ENCODE results near the gene SLC1A4.

DNA sequence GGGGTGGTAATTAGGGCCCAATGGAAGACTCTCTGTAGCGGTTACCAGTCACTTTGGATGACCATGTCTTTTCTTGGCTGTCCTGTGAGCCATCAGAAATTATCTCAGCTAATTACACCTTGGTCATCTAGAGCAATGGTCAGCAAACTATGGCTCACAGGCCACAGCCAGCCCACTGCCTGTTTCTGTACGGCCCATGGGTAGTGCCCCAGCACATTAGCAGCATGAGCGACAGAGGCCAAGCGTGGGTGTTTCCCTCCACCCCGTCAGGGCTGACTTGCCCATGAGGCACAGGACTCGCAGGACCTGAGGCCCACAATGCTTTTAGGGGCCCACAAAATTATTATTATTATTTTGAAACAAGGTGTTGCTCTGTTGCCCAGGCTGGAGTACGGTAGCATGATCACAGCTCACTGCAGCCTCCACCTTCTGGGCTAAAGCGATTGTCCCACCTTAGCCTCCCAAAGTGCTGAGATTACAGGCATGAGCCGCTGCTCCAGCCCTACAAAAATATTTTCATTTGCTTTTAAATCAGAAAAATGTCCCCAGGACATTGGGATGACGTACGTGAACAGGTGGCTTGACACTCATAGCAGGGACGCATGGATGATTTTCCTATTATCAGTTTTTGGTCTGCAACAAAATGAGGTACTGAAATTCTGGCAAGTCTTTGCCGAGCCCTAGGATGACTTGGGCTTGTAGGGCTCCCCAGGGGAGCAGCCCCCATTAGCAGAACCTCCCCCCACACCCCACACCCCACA is 37.7 kb downstream of the SLC1A4 start:
- TF ChIP-seq ZNF274 (IDR thresholded peaks at IDR 0.05; ENCODE audit: low read depth, low read length) (no peak), YY1 (IDR thresholded peaks at IDR 0.05; ENCODE audit: insufficient read depth, insufficient read length) (no peak), SUZ12 (IDR thresholded peaks at IDR 0.05; ENCODE audit: extremely low read depth, insufficient read depth, insufficient read length) (no peak)

Measured in NT2/D1 (cell line).